Medulla oblongata (tissue), 1 donor: ENCODE measurements around the gene NCK2.

Source experiments
- DNase-seq: peaks from one replicate; pipeline ENCODE4 v3.0.0-alpha.2; 2015; ENCODE audit errors: extremely low spot score

Gene NCK2

GRCh38 chr2:105792561-105792960 lies 47.8 kb downstream of the NCK2 start:
- no peak for DNase-seq

GRCh38 chr2:105793196-105793975 lies 48.7 kb downstream of the NCK2 start:
- no peak for DNase-seq

GRCh38 chr2:105794926-105795574 lies 50.3 kb downstream of the NCK2 start:
- DNase-seq: no peak

GRCh38 chr2:105795575-105795934 lies 50.8 kb downstream of the NCK2 start:
- DNase-seq: no peak

- DNase-seq: no peak
Observed at GRCh38 chr2:105796131-105796638, 51.5 kb downstream of the NCK2 start.

- DNase-seq: no peak
Observed at GRCh38 chr2:105796791-105797190, 52.1 kb downstream of the NCK2 start.

GRCh38 chr2:105797298-105797819 lies 52.6 kb downstream of the NCK2 start:
- DNase-seq: peak; percentile 73

- no peak for DNase-seq
Observed at GRCh38 chr2:105798595-105798994, 53.9 kb downstream of the NCK2 start.

GRCh38 chr2:105800036-105800713 lies 55.5 kb downstream of the NCK2 start:
- DNase-seq: peak; percentile 51

GRCh38 chr2:105800953-105801635 lies 56.4 kb downstream of the NCK2 start:
- DNase-seq: no peak

- DNase-seq: no peak
Observed at GRCh38 chr2:105801961-105802360, 57.2 kb downstream of the NCK2 start.

- DNase-seq: no peak
Observed at GRCh38 chr2:105802587-105802986, 57.9 kb downstream of the NCK2 start.

GRCh38 chr2:105803337-105803736 lies 58.6 kb downstream of the NCK2 start:
- DNase-seq: no peak

- DNase-seq: no peak
Observed at GRCh38 chr2:105803773-105804172, 59.1 kb downstream of the NCK2 start.

- DNase-seq: no peak
Observed at GRCh38 chr2:105804266-105804665, 59.6 kb downstream of the NCK2 start.

GRCh38 chr2:105806996-105807395 lies 62.3 kb downstream of the NCK2 start:
- no peak for DNase-seq

- DNase-seq: no peak
Observed at GRCh38 chr2:105808423-105809096, 63.8 kb downstream of the NCK2 start.

GRCh38 chr2:105809097-105809473 lies 64.4 kb downstream of the NCK2 start:
- DNase-seq: no peak

GRCh38 chr2:105809723-105810122 lies 65.0 kb downstream of the NCK2 start:
- DNase-seq: no peak

GRCh38 chr2:105812180-105813044 lies 67.7 kb downstream of the NCK2 start:
- DNase-seq: peak; percentile 71

GRCh38 chr2:105813045-105813315 lies 68.3 kb downstream of the NCK2 start:
- DNase-seq: no peak
